A673 (cell line): ENCODE measurements around the gene EHD1. TPM values are rescaled to one million over a fixed set of nuclear protein-coding genes. Genes with fewer than 3 reads are reported as not detected.

Experiments used
- BruUV-seq: library from RNA; stranded (reverse); fragments of 400-500 nt; replicated peaks from 2 replicates; lab custom pipeline; 2021; lab: Mats Ljungman, UMichigan
- CTCF ChIA-PET: fragments of 300-600 bp; sonication (Branson Sonifier 250); formaldehyde crosslinking; loops from one replicate; lab custom pipeline; 2022; ENCODE audit warnings: antibody characterized with exemption; lab: Charles Lee
- POLR2A ChIA-PET: fragments of 300-600 bp; sonication (Branson Sonifier 250); formaldehyde crosslinking; loops from one replicate; lab custom pipeline; 2022; ENCODE audit warnings: antibody characterized with exemption; ENCODE audit not compliant: low non-redundant PET; lab: Charles Lee
- DNase-seq: peaks from one replicate; pipeline ENCODE4 v3.0.0-alpha.2; 2015; ENCODE audit warnings: low spot score
- H3K27ac ChIP-seq: fragments of 200-600 bp; sonication (generic); 2 replicates; pipeline ENCODE4 v1.5.1; 2016; ENCODE audit warnings: mixed run types, low read depth, mild to moderate bottlenecking, mixed read lengths, antibody characterized with exemption, low read length; ENCODE audit not compliant: poor library complexity, severe bottlenecking
- H3K27me3 ChIP-seq: fragments of 200-600 bp; sonication (generic); replicated peaks from 2 replicates; pipeline ENCODE4 v1.6.1; 2017; ENCODE audit warnings: mixed run types, low read depth, mild to moderate bottlenecking, mixed read lengths, antibody characterized with exemption, low read length; ENCODE audit not compliant: insufficient read depth, poor library complexity
- H3K36me3 ChIP-seq: fragments of 200-600 bp; sonication (generic); 2 replicates; pipeline ENCODE4 v1.6.1; 2016; ENCODE audit warnings: mixed run types, mild to moderate bottlenecking, mixed read lengths, antibody characterized with exemption, low read length; ENCODE audit not compliant: insufficient read depth, poor library complexity, severe bottlenecking
- H3K4me1 ChIP-seq: fragments of 200-600 bp; sonication (generic); 2 replicates; pipeline ENCODE4 v1.6.1; 2017; ENCODE audit warnings: mixed run types, mild to moderate bottlenecking, mixed read lengths, antibody characterized with exemption, low read length; ENCODE audit not compliant: insufficient read depth, poor library complexity, severe bottlenecking
- H3K4me3 ChIP-seq: fragments of 200-600 bp; sonication (generic); 2 replicates; pipeline ENCODE4 v1.5.1; 2016; ENCODE audit warnings: low read depth, mixed run types, mild to moderate bottlenecking, mixed read lengths, low read length; ENCODE audit not compliant: poor library complexity, severe bottlenecking
- H3K9me3 ChIP-seq: fragments of 200-600 bp; sonication (generic); 2 replicates; pipeline ENCODE4 v1.6.1; 2016; ENCODE audit warnings: mixed run types, low read depth, mild to moderate bottlenecking, mixed read lengths, antibody characterized with exemption, low read length; ENCODE audit not compliant: poor library complexity, severe bottlenecking
- EZH2 ChIP-seq: fragments of 200-600 bp; sonication (generic); IDR thresholded peaks from 2 replicates; pipeline ENCODE4 v1.6.1; 2017; ENCODE audit warnings: borderline replicate concordance, low read depth, mild to moderate bottlenecking, mixed read lengths, antibody characterized with exemption, low read length; ENCODE audit not compliant: poor library complexity, severe bottlenecking
- intact Hi-C: fragments of 100-400 bp; cut with micrococcal nuclease; formaldehyde crosslinking; loops from one replicate; pipeline ENCODE4 v1.10.0; 2022; ENCODE audit not compliant: unreplicated experiment
- total RNA-seq: library from RNA; stranded (reverse); gene quantifications from 2 replicates; pipeline ENCODE4 v1.2.3, GENCODE V29; 2021
- TF ChIP-seq, protein P1 (sequence below): fragments of 300-800, 200-600 bp; sonication (generic); conservative IDR thresholded peaks from 2 replicates; pipeline ENCODE4 v1.5.1; 2017; ENCODE audit warnings: low read depth, mild to moderate bottlenecking, antibody characterized with exemption, low read length, moderate library complexity, mixed read lengths

Gene EHD1
- total RNA-seq, 1 experiment from 2014 or later: 63.1 TPM

DNA sequence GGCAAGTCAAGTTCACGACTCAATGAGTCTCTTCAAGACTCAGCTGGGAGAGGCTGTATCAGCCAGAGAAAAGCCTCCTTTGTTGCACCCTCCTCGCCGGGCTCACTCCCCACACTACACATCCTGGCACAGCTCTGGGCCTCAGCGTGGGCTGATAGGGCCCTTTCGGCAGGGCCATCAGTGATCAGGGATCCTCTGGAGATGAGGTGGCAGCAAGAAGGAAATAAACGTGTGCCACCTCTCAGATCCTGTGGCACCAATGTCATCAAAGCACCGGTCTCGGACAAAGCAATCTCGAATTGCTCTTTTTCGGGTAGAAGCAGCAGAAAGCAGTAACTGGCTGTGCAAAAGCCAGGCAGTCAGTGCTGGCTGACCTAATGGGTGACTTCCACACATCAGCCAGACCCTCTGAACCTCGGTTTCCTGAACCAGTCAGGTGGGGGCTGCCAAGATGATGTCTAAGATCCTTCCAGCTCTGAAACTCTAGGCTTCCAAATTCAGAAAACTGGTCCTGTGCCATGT, 2.1 kb downstream of the EHD1 start:
- no peak for DNase-seq
- POLR2A ChIA-PET: no interaction called here
- intact Hi-C loops: no loop called here
- H3K27me3 ChIP-seq: no peaks in the 10 kb centered on the region
- H3K36me3 ChIP-seq: peaks cover 14% of the 10 kb centered on the region
- no peaks in the 10 kb centered on the region for H3K9me3 ChIP-seq
- no peak overlapping the region for H3K27ac ChIP-seq
- no peak overlapping the region for H3K4me3 ChIP-seq
- no peak for TF ChIP-seq EZH2
- TF ChIP-seq, protein P1, sequence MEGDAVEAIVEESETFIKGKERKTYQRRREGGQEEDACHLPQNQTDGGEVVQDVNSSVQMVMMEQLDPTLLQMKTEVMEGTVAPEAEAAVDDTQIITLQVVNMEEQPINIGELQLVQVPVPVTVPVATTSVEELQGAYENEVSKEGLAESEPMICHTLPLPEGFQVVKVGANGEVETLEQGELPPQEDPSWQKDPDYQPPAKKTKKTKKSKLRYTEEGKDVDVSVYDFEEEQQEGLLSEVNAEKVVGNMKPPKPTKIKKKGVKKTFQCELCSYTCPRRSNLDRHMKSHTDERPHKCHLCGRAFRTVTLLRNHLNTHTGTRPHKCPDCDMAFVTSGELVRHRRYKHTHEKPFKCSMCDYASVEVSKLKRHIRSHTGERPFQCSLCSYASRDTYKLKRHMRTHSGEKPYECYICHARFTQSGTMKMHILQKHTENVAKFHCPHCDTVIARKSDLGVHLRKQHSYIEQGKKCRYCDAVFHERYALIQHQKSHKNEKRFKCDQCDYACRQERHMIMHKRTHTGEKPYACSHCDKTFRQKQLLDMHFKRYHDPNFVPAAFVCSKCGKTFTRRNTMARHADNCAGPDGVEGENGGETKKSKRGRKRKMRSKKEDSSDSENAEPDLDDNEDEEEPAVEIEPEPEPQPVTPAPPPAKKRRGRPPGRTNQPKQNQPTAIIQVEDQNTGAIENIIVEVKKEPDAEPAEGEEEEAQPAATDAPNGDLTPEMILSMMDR: no peak
- CTCF ChIA-PET: no interaction called here
- BruUV-seq: no TSS peak
- H3K4me1 ChIP-seq: peaks cover 17% of the 10 kb centered on the region

DNA sequence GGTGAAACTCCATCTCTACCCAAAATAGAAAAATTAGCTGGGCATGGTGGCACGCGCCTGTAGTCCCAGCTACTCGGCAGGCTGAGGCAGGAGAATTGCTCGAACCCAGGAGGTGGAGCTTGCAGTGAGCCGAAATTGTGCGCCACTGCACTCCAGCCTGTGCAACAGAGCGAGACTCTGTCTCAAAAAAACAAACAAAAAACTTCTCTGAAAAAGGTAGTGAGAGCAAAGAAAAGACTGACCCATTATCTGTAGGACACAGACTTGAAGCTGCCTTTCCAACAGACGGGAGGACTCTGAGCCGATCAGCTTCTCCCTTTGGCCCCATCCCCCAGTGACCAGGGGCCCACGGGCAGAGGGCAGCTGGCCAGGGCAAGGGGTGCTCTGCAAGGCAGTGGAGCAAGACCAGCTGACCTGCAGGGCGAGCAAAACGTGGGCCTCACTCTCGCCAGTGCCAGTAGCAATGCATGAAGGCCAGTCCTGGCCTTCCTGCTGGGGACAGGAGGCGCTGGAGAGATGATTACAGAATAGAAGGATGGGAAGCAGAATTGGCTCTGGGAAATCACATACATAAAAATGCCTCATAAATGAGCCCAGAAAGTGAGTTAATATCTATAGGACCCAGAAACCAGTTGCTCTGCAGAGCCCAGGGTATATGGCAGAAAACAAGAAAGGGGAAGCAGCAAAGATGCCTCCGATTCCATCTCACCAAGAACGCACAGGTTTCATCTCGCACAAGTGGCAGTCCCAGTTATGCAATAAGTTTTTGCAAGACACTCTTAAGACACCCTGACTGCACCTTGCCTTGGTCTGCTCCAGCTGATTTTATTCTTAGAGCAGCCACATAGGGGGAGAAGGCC, 2.8 kb downstream of the EHD1 start:
- Histone ChIP-seq H3K9me3 (no peaks in the 10 kb centered on the region), H3K4me1 (peaks cover 17% of the 10 kb centered on the region), H3K27ac (no peak overlapping the region), H3K36me3 (peaks cover 14% of the 10 kb centered on the region), H3K4me3 (no peak overlapping the region), H3K27me3 (no peaks in the 10 kb centered on the region)
- TF ChIP-seq, protein P1: no peak
- TF ChIP-seq EZH2: no peak
- BruUV-seq: no TSS peak
- ChIA-PET CTCF (no interaction called here), POLR2A (interaction anchor here (0.6 kb wide), 1 partner anchor 200 kb away, joined by 3 read pairs; no protein-coding TSS in a partner anchor)
- DNase-seq: no peak
- intact Hi-C loops: no loop called here

DNA sequence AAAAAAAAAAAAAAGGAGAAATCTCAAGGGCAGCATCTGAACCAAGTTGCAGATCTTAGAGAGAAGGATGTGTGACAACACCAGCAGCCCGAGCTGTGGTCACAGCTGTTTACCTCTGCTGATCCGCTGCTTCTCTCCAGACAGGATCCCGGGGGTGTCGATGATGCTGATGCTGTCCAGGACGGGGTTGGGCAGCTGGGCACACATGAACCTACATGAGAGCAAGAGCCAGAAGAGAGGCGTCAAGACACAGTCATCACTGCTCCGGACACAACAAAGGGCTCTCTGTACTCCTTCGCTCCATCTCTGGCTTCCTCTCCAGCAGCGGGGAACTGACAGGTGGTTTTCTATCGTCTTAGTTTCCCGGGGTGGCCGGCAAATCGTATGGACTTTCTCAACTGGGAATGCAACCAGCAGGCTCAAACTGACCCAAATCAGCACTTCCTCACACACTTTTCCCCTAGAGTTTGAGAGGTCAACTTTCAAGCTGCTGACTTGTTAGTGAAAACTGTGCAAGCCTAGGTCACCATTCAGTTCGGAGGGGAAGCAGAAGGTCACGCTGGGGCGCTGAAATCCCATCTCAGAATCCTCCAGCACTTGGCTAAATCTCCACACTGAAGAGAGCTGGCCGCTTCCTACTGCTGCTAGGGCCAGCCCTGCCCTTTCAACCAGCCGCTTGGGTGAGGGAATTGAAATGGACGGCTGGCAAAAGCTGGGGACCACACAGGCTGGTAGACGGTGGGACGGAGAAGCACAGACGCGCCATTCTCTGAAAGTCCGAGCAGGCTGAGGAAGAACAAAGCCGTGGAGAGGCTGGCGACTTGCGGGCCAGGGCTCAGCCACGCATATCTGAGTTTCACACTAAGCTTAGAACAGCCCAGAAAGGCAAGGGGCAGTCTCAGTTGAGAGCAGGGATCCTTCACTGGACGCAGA, 3.8 kb downstream of the EHD1 start:
- H3K4me1 ChIP-seq: peaks cover 22% of the 10 kb centered on the region

More for the DNA sequence above, 3.8 kb downstream of the EHD1 start:
- no peak overlapping the region for H3K27ac ChIP-seq
- no peak for TF ChIP-seq EZH2
- TF ChIP-seq, protein P1: no peak
- no peak for DNase-seq
- ChIA-PET POLR2A (interaction anchor here (0.6 kb wide), 1 partner anchor 201 kb away, joined by 3 read pairs; no protein-coding TSS in a partner anchor), CTCF (no interaction called here)
- H3K36me3 ChIP-seq: peaks cover 14% of the 10 kb centered on the region
- H3K9me3 ChIP-seq: no peaks in the 10 kb centered on the region
- no TSS peak for BruUV-seq
- H3K4me3 ChIP-seq: no peak overlapping the region
- H3K27me3 ChIP-seq: no peaks in the 10 kb centered on the region
- intact Hi-C loops: no loop called here
